Ishikawa (cell line): ENCODE data around the gene SYNM.

Source experiments
- CEBPB ChIP-seq: IDR thresholded peaks from 2 replicates; pipeline ENCODE4 v1.6.1; 2012
- CREB1 ChIP-seq: IDR thresholded peaks from 2 replicates; pipeline ENCODE4 v1.6.1; 2012; ENCODE audit warnings: low read depth
- EGR1 ChIP-seq: IDR thresholded peaks from 2 replicates; pipeline ENCODE4 v1.6.1; 2012
- EP300 ChIP-seq: IDR thresholded peaks from 2 replicates; pipeline ENCODE4 v1.6.1; 2012; ENCODE audit warnings: borderline replicate concordance
- FOXM1 ChIP-seq: IDR thresholded peaks from 2 replicates; pipeline ENCODE4 v1.6.1; 2012; ENCODE audit warnings: low read depth, borderline replicate concordance
- NFIC ChIP-seq: IDR thresholded peaks from 2 replicates; pipeline ENCODE4 v1.6.1; 2012
- RAD21 ChIP-seq: IDR thresholded peaks from 2 replicates; pipeline ENCODE4 v1.6.1; 2012; ENCODE audit warnings: low read depth
- TAF1 ChIP-seq: IDR thresholded peaks from 2 replicates; pipeline ENCODE4 v1.6.1; 2012; ENCODE audit warnings: low read depth, mild to moderate bottlenecking
- TCF12 ChIP-seq: IDR thresholded peaks from 2 replicates; pipeline ENCODE4 v1.6.1; 2012; ENCODE audit warnings: low read depth
- TEAD4 ChIP-seq: IDR thresholded peaks from 2 replicates; pipeline ENCODE4 v1.6.1; 2012
- YY1 ChIP-seq: IDR thresholded peaks from 2 replicates; pipeline ENCODE4 v1.6.1; 2012; ENCODE audit warnings: low read depth
- ZBTB7A ChIP-seq: IDR thresholded peaks from 2 replicates; pipeline ENCODE4 v1.6.1; 2012; ENCODE audit warnings: low read depth
- TF ChIP-seq, protein P1 (sequence below): IDR thresholded peaks from 2 replicates; pipeline ENCODE4 v1.6.1; 2012
- TF ChIP-seq, protein P2 (sequence below): IDR thresholded peaks from 2 replicates; pipeline ENCODE4 v1.6.1; 2012; ENCODE audit warnings: low read depth, mild to moderate bottlenecking
- TF ChIP-seq, protein P3 (sequence below): IDR thresholded peaks from 2 replicates; pipeline ENCODE4 v1.6.1; 2012

The SYNM gene

DNA sequence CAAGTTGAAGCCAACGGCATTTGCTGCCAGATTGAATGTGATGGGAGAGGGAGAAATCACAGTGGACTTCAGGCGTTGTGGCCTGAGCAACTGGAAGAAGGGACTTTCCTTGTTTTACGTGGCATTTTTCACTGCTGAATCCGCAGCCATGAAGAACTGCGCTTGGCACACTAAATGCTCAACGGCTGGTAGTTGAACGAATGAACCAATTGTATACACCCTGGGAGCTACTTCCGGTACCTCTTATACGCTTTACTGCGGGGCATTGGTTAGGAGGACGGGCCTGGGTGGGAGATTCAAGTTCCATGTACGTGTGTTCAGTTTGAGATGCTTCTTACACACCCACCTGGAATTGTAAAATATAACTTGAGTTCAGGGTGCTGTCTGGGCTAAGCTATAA, 5.2 kb downstream of the SYNM start:
- TF ChIP-seq YY1, result no peak
- TF ChIP-seq EGR1, result no peak
- TF ChIP-seq TEAD4, result no peak
- no peak for TF ChIP-seq EP300
- no peak for TF ChIP-seq CEBPB
- no peak for TF ChIP-seq FOXM1
- no peak for TF ChIP-seq CREB1
- TF ChIP-seq TCF12, result no peak
- TF ChIP-seq, protein P1, sequence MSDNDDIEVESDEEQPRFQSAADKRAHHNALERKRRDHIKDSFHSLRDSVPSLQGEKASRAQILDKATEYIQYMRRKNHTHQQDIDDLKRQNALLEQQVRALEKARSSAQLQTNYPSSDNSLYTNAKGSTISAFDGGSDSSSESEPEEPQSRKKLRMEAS, result no peak
- TF ChIP-seq, protein P2, sequence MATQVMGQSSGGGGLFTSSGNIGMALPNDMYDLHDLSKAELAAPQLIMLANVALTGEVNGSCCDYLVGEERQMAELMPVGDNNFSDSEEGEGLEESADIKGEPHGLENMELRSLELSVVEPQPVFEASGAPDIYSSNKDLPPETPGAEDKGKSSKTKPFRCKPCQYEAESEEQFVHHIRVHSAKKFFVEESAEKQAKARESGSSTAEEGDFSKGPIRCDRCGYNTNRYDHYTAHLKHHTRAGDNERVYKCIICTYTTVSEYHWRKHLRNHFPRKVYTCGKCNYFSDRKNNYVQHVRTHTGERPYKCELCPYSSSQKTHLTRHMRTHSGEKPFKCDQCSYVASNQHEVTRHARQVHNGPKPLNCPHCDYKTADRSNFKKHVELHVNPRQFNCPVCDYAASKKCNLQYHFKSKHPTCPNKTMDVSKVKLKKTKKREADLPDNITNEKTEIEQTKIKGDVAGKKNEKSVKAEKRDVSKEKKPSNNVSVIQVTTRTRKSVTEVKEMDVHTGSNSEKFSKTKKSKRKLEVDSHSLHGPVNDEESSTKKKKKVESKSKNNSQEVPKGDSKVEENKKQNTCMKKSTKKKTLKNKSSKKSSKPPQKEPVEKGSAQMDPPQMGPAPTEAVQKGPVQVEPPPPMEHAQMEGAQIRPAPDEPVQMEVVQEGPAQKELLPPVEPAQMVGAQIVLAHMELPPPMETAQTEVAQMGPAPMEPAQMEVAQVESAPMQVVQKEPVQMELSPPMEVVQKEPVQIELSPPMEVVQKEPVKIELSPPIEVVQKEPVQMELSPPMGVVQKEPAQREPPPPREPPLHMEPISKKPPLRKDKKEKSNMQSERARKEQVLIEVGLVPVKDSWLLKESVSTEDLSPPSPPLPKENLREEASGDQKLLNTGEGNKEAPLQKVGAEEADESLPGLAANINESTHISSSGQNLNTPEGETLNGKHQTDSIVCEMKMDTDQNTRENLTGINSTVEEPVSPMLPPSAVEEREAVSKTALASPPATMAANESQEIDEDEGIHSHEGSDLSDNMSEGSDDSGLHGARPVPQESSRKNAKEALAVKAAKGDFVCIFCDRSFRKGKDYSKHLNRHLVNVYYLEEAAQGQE, result no peak
- TF ChIP-seq TAF1, result no peak
- no peak for TF ChIP-seq NFIC
- TF ChIP-seq, protein P3, sequence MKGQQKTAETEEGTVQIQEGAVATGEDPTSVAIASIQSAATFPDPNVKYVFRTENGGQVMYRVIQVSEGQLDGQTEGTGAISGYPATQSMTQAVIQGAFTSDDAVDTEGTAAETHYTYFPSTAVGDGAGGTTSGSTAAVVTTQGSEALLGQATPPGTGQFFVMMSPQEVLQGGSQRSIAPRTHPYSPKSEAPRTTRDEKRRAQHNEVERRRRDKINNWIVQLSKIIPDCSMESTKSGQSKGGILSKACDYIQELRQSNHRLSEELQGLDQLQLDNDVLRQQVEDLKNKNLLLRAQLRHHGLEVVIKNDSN, result no peak
- TF ChIP-seq RAD21, result no peak
- TF ChIP-seq ZBTB7A, result no peak

DNA sequence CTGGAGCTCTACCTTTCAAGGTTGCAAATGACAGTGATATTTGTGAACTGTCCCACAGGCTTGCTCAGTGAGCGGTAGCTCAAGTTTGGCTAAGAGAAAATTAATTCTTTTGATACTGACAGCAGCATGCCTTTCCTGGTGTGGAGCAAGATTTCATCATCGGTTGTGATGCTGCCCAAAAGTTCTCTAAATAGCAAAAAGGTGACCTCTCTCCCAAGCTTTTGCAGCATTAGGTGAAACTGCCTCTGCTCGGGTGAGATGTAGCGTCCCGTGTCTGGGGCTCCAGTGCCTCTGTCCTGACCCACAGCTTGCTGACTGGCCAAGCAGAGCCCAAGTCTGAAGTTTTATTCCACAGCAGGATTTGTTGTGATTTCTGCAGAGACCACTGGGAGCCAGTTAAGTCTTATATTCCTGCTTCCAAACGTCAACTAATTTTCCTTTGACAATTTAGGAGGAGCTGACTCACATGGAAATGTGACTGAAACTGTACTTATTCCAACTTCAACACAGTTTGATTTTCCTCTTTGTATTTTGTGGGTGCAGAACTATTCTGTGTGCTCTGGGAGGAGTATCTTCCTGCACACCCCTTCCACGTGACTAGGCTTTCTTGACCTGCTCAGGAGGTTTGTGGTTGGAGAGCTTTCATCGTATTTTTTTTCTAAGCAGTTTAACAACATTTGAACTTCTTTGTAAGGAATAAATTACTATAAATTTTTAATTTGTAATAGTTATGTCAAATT, 5.9 kb downstream of the SYNM start:
- TF ChIP-seq TAF1 (no peak), EGR1 (no peak), YY1 (no peak), ZBTB7A (no peak), TCF12 (no peak), FOXM1 (no peak), NFIC (no peak), CREB1 (no peak), CEBPB (no peak), EP300 (no peak), RAD21 (no peak)
- TF ChIP-seq, protein P3, result no peak
- TF ChIP-seq, protein P2, result no peak
- TF ChIP-seq, protein P1, result no peak

DNA sequence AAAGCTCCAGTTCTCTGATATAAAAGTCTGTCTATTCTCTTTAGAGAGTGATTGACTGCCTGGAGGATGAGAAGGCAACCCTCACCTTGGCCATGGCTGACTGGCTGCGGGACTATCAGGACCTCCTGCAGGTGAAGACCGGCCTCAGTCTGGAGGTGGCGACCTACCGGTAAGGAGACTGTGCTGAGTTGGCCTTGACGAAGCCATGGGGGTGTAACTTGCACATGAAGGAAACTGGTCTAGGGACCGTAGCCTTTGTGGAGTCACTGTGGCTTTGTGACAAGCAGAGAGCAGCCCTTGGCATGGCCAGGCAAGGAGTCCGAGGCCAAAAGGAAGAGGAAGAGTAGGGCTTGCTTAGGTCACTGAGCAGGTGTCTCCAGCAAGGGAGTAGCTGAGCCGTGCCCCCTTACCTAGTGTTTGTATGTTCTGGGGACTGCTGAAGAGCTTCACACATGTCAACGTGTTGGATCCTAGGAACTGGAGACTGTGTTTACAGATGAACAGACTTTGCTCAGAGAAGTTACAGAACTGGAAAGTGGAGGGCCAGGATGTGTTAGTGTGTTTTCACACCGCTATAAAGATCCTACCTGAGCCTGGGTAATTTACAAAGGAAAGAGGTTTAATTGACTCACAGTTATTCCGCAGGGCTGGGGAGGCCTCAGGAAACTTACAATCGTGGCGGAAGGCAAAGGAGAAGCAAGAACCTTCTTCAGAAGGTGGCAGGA, 8.8 kb downstream of the SYNM start:
- TF ChIP-seq FOXM1, result no peak
- TF ChIP-seq NFIC, result no peak
- TF ChIP-seq CREB1, result no peak
- no peak for TF ChIP-seq TEAD4
- TF ChIP-seq EGR1, result no peak
- TF ChIP-seq ZBTB7A, result no peak
- TF ChIP-seq, protein P3, result no peak
- TF ChIP-seq, protein P2, result no peak
- TF ChIP-seq YY1, result no peak
- TF ChIP-seq, protein P1, result no peak
- TF ChIP-seq EP300, result no peak
- TF ChIP-seq TCF12, result no peak
- no peak for TF ChIP-seq CEBPB
